ENCODE measurements around the gene CELSR1. TPM values are rescaled to one million over a fixed set of nuclear protein-coding genes. Genes with fewer than 3 reads are reported as not detected.

CELSR1 gene
- total and polyA plus RNA-seq, 2 of the 13 experiments (the other 11 are each of a cell fraction or from before 2014, with no cell fraction given) = 0.78 to 1.8 TPM

DNA sequence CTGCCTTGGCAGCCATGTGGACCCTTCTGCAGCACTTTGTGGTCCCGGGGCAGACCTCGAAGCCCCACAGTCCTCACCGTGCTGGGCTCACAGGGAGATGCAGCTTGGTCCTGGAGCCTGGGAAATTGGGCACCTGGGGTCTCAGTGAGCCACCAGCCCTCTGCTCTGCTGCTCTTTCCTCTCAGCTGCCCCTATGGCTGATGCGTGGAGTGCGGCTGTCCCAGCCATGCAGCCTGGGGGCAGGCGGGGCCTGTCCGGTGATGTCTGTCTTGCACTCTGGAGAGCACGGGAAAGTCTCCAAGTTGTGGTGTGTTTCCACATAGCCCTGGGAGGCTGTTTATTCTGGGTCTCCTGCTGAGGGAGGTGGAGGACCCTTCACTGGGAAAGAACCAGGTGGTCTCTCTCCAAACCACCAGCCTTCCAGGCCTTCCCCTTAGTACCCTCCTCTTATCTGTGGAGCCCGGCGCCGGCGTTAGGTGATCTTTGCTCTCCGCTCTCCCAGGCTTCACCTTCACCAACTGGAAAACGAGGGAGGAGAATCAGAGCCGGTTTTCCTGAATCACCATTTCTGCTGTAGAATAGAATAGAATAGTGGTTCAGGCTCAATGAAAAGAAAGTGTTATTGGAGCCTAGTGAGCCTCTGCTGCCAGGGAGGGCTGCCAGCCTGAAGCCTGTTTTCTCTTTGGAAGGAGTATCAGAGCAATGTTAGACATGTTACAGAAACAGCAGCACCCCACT is 41.6 kb upstream of the CELSR1 start (continued):
- TF ChIP-seq, protein P1, sequence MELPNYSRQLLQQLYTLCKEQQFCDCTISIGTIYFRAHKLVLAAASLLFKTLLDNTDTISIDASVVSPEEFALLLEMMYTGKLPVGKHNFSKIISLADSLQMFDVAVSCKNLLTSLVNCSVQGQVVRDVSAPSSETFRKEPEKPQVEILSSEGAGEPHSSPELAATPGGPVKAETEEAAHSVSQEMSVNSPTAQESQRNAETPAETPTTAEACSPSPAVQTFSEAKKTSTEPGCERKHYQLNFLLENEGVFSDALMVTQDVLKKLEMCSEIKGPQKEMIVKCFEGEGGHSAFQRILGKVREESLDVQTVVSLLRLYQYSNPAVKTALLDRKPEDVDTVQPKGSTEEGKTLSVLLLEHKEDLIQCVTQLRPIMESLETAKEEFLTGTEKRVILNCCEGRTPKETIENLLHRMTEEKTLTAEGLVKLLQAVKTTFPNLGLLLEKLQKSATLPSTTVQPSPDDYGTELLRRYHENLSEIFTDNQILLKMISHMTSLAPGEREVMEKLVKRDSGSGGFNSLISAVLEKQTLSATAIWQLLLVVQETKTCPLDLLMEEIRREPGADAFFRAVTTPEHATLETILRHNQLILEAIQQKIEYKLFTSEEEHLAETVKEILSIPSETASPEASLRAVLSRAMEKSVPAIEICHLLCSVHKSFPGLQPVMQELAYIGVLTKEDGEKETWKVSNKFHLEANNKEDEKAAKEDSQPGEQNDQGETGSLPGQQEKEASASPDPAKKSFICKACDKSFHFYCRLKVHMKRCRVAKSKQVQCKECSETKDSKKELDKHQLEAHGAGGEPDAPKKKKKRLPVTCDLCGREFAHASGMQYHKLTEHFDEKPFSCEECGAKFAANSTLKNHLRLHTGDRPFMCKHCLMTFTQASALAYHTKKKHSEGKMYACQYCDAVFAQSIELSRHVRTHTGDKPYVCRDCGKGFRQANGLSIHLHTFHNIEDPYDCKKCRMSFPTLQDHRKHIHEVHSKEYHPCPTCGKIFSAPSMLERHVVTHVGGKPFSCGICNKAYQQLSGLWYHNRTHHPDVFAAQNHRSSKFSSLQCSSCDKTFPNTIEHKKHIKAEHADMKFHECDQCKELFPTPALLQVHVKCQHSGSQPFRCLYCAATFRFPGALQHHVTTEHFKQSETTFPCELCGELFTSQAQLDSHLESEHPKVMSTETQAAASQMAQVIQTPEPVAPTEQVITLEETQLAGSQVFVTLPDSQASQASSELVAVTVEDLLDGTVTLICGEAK (IDR thresholded peaks at IDR 0.05) = no peak
- TF ChIP-seq, protein P1 (CRISPR knock-in tag; IDR thresholded peaks at IDR 0.05) = 0 out of 2 replicates have a peak, but pooled peaks have one; percentile 13
- TF ChIP-seq ATF3 (CRISPR knock-in tag; IDR thresholded peaks at IDR 0.05) (0 out of 2 replicates have a peak, but pooled peaks have one; percentile 19), ZSCAN29 (CRISPR knock-in tag; conservative IDR thresholded peaks at IDR 0.05) (0 out of 2 replicates have a peak, but pooled peaks have one; percentile 46), YY1 (IDR thresholded peaks at IDR 0.05; ENCODE audit: insufficient read depth, insufficient replicate concordance, low read depth, low read length) (peak; percentile 13), ZNF180 (CRISPR knock-in tag; IDR thresholded peaks at IDR 0.05; ENCODE audit: borderline replicate concordance, low read depth) (no peak), ZNF781 (CRISPR knock-in tag; IDR thresholded peaks at IDR 0.05; ENCODE audit: borderline replicate concordance, not compliant biosample characterization) (peak; percentile 75), MIER3 (CRISPR knock-in tag; IDR thresholded peaks at IDR 0.05; ENCODE audit: borderline replicate concordance) (no peak), FIP1L1 (IDR thresholded peaks at IDR 0.05; ENCODE audit: borderline replicate concordance, insufficient read depth, low read depth, low read length) (no peak), ZFX (CRISPR knock-in tag; IDR thresholded peaks at IDR 0.05; ENCODE audit: low read depth) (peak; percentile 44; the same call in 1 of the 2 replicates), TFDP2 (CRISPR knock-in tag; IDR thresholded peaks at IDR 0.05) (0 out of 2 replicates have a peak, but pooled peaks have one; percentile 30), NCOA2 (CRISPR knock-in tag; IDR thresholded peaks at IDR 0.05) (peak; percentile 26; the same call in 1 of the 2 replicates), ZNF510 (CRISPR knock-in tag; IDR thresholded peaks at IDR 0.05; ENCODE audit: low read depth) (peak; percentile 69; the same call in 1 of the 2 replicates)
- TF ChIP-seq, protein P2, sequence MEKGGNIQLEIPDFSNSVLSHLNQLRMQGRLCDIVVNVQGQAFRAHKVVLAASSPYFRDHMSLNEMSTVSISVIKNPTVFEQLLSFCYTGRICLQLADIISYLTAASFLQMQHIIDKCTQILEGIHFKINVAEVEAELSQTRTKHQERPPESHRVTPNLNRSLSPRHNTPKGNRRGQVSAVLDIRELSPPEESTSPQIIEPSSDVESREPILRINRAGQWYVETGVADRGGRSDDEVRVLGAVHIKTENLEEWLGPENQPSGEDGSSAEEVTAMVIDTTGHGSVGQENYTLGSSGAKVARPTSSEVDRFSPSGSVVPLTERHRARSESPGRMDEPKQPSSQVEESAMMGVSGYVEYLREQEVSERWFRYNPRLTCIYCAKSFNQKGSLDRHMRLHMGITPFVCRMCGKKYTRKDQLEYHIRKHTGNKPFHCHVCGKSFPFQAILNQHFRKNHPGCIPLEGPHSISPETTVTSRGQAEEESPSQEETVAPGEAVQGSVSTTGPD (CRISPR knock-in tag; IDR thresholded peaks at IDR 0.05) = 0 out of 2 replicates have a peak, but pooled peaks have one; percentile 53
